WTC11 (cell line): ENCODE results near the gene STXBP5.

Source experiments
- CREB1 ChIP-seq: sonication (generic); formaldehyde crosslinking; IDR thresholded peaks from 2 replicates; pipeline ENCODE4 v1.8.0; 2023; ENCODE audit warnings: mild to moderate bottlenecking, missing genetic modification reagents
- CTCF ChIP-seq: fragments of 200-600 bp; IDR thresholded peaks from 2 replicates; pipeline ENCODE4 v1.8.0; 2022; ENCODE audit warnings: antibody characterized with exemption
- E2F1 ChIP-seq: sonication (generic); formaldehyde crosslinking; IDR thresholded peaks from 2 replicates; pipeline ENCODE4 v1.8.0; 2022; ENCODE audit warnings: mild to moderate bottlenecking, missing genetic modification reagents
- ELF4 ChIP-seq: sonication (generic); formaldehyde crosslinking; IDR thresholded peaks from 2 replicates; pipeline ENCODE4 v1.8.1; 2022; ENCODE audit warnings: low read depth, mild to moderate bottlenecking, moderate library complexity, missing genetic modification reagents
- ETV6 ChIP-seq: sonication (generic); formaldehyde crosslinking; IDR thresholded peaks from 2 replicates; pipeline ENCODE4 v1.8.1; 2022; ENCODE audit warnings: mild to moderate bottlenecking, missing genetic modification reagents
- HMGA2 ChIP-seq: fragments of 250-450 bp; sonication (Bioruptor Pico); IDR thresholded peaks from 2 replicates; pipeline ENCODE4 v1.4.0; 2021; ENCODE audit warnings: mild to moderate bottlenecking, moderate library complexity
- KAT7 ChIP-seq: sonication (generic); formaldehyde crosslinking; IDR thresholded peaks from 2 replicates; pipeline ENCODE4 v1.8.1; 2023; ENCODE audit warnings: missing genetic modification reagents, mild to moderate bottlenecking, borderline replicate concordance
- MAX ChIP-seq: sonication (generic); formaldehyde crosslinking; IDR thresholded peaks from 2 replicates; pipeline ENCODE4 v1.8.0; 2022; ENCODE audit warnings: mild to moderate bottlenecking, missing genetic modification reagents
- MXD4 ChIP-seq: fragments of 250-450 bp; sonication (Bioruptor Pico); IDR thresholded peaks from 2 replicates; pipeline ENCODE4 v1.8.0; 2021; ENCODE audit warnings: mild to moderate bottlenecking, moderate library complexity, borderline replicate concordance
- NFYB ChIP-seq: sonication (generic); formaldehyde crosslinking; conservative IDR thresholded peaks from 2 replicates; pipeline ENCODE4 v1.8.0; 2022; ENCODE audit warnings: low read depth, missing genetic modification reagents
- PRDM15 ChIP-seq: sonication (generic); formaldehyde crosslinking; IDR thresholded peaks from 2 replicates; pipeline ENCODE4 v1.8.0; 2022; ENCODE audit warnings: missing genetic modification reagents
- RELA ChIP-seq: sonication (generic); formaldehyde crosslinking; IDR thresholded peaks from 2 replicates; pipeline ENCODE4 v1.8.1; 2022; ENCODE audit warnings: missing genetic modification reagents, mild to moderate bottlenecking, borderline replicate concordance
- ZBTB43 ChIP-seq: sonication (generic); formaldehyde crosslinking; IDR thresholded peaks from 2 replicates; pipeline ENCODE4 v1.8.1; 2023; ENCODE audit warnings: mild to moderate bottlenecking, missing genetic modification reagents
- TF ChIP-seq, protein P1 (sequence below): sonication (generic); formaldehyde crosslinking; conservative IDR thresholded peaks from 2 replicates; pipeline ENCODE4 v1.8.1; 2023; ENCODE audit warnings: mild to moderate bottlenecking, low read depth, missing genetic modification reagents, moderate library complexity

DNA sequence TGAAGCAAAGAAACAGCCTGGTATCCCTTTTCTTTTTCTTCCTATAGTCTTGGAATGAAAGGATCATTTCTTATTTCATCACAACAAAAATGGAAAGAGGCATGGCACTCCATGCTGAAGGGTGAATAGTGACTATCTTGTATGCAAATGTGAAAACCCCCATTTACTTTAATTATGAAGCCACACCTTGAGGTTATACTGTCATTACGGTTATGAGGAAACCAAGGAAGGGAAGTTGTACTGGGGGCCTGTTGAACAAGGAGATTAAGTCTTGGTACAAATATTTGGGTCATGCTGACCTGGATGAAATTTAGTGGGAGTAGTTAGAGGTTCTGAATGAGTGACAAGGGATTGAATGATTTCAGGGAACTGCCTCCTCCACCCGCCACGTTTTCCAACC is 8.7 kb upstream of the STXBP5 start:
- TF ChIP-seq CTCF, result no peak
- TF ChIP-seq ELF4 (CRISPR knock-in tag), result no peak
- TF ChIP-seq ZBTB43, result no peak
- no peak for TF ChIP-seq HMGA2 (CRISPR knock-in tag)
- TF ChIP-seq MAX, result no peak
- no peak for TF ChIP-seq RELA (CRISPR knock-in tag)
- TF ChIP-seq E2F1, result no peak
- TF ChIP-seq, protein P1, sequence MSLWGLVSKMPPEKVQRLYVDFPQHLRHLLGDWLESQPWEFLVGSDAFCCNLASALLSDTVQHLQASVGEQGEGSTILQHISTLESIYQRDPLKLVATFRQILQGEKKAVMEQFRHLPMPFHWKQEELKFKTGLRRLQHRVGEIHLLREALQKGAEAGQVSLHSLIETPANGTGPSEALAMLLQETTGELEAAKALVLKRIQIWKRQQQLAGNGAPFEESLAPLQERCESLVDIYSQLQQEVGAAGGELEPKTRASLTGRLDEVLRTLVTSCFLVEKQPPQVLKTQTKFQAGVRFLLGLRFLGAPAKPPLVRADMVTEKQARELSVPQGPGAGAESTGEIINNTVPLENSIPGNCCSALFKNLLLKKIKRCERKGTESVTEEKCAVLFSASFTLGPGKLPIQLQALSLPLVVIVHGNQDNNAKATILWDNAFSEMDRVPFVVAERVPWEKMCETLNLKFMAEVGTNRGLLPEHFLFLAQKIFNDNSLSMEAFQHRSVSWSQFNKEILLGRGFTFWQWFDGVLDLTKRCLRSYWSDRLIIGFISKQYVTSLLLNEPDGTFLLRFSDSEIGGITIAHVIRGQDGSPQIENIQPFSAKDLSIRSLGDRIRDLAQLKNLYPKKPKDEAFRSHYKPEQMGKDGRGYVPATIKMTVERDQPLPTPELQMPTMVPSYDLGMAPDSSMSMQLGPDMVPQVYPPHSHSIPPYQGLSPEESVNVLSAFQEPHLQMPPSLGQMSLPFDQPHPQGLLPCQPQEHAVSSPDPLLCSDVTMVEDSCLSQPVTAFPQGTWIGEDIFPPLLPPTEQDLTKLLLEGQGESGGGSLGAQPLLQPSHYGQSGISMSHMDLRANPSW (CRISPR knock-in tag), result no peak
- no peak for TF ChIP-seq CREB1 (CRISPR knock-in tag)
- no peak for TF ChIP-seq PRDM15 (CRISPR knock-in tag)
- no peak for TF ChIP-seq MXD4 (CRISPR knock-in tag)
- TF ChIP-seq KAT7 (CRISPR knock-in tag), result no peak
- no peak for TF ChIP-seq ETV6 (CRISPR knock-in tag)
- no peak for TF ChIP-seq NFYB
